MM.1S (cell line): ENCODE data around the gene PODNL1.

ENCODE experiments used
- EZH2 ChIP-seq: fragments of 300-600 bp; sonication (generic); optimal IDR thresholded peaks from 2 replicates; pipeline ENCODE3; 2017; ENCODE audit warnings: low read depth, mild to moderate bottlenecking, antibody characterized with exemption, low read length, mixed read lengths
- TF ChIP-seq, protein P1 (sequence below): fragments of 300-600 bp; sonication (generic); IDR thresholded peaks from 2 replicates; pipeline ENCODE4 v1.5.1; 2016; ENCODE audit warnings: antibody characterized with exemption, low read length, mixed read lengths

DNA sequence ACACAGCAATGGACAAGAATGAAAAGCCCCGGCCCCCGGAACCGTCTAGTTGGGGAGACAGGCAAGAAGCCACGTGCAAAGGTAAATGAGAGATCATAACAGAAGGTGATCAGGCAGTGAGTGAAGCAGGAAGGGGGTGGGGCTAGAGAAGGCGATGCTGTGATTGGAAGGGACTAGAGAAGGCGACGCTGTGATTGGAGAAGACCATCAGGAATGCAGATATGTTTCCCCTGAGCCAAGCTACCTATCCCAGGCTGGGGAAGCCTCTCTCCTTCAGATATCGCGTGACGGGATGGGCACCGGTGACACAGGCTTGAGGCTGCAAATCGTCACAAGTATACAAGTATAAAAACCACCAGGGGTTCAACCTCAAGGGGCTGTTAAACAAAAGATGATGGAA is 35.9 kb upstream of the PODNL1 start:
- TF ChIP-seq, protein P1, sequence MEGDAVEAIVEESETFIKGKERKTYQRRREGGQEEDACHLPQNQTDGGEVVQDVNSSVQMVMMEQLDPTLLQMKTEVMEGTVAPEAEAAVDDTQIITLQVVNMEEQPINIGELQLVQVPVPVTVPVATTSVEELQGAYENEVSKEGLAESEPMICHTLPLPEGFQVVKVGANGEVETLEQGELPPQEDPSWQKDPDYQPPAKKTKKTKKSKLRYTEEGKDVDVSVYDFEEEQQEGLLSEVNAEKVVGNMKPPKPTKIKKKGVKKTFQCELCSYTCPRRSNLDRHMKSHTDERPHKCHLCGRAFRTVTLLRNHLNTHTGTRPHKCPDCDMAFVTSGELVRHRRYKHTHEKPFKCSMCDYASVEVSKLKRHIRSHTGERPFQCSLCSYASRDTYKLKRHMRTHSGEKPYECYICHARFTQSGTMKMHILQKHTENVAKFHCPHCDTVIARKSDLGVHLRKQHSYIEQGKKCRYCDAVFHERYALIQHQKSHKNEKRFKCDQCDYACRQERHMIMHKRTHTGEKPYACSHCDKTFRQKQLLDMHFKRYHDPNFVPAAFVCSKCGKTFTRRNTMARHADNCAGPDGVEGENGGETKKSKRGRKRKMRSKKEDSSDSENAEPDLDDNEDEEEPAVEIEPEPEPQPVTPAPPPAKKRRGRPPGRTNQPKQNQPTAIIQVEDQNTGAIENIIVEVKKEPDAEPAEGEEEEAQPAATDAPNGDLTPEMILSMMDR = no peak
- no peak for TF ChIP-seq EZH2
